GM21381 (cell line): ENCODE measurements around the gene C17orf78.
"Not testable (repeated sequence)": the region's sequence is repeated elsewhere in the genome, so short reads cannot be mapped to it uniquely, and the experiment has no call there.

ENCODE experiments used
- ATAC-seq: cut with Tn5 transposase; IDR thresholded peaks from one replicate; pipeline ENCODE4 v1.9.1; 2021; ENCODE audit warnings: mild to moderate bottlenecking, moderate library complexity; ENCODE audit not compliant: unreplicated experiment

C17orf78 gene

GRCh38 chr17:37375706-37376105 is at the start of gene C17orf78:
C17orf78 (plus strand) TSS chr17:37375985; CDS start chr17:37376093, 108 bp downstream.
- no peak for ATAC-seq

- no peak for ATAC-seq
Measured at GRCh38 chr17:37327341-37328090, 48.3 kb upstream of the C17orf78 start.

GRCh38 chr17:37338847-37339246 is 36.9 kb upstream of the C17orf78 start:
- no peak for ATAC-seq

- ATAC-seq = no peak
Measured at GRCh38 chr17:37339321-37339720, 36.5 kb upstream of the C17orf78 start.

- no peak for ATAC-seq
Measured at GRCh38 chr17:37340804-37341203, 35.0 kb upstream of the C17orf78 start.

GRCh38 chr17:37342589-37342988 is 33.2 kb upstream of the C17orf78 start:
- no peak for ATAC-seq

GRCh38 chr17:37344519-37344918 is 31.3 kb upstream of the C17orf78 start:
- ATAC-seq = no peak

GRCh38 chr17:37346863-37347402 is 28.9 kb upstream of the C17orf78 start:
- not testable (repeated sequence) for ATAC-seq

GRCh38 chr17:37356796-37357569 is 18.8 kb upstream of the C17orf78 start:
- ATAC-seq = not testable (repeated sequence)

- ATAC-seq = peak; percentile 6
Measured at GRCh38 chr17:37358098-37358829, 17.5 kb upstream of the C17orf78 start.

- peak; percentile 91 for ATAC-seq
Measured at GRCh38 chr17:37358830-37359681, 16.7 kb upstream of the C17orf78 start.

- ATAC-seq = no peak
Measured at GRCh38 chr17:37359682-37360188, 16.1 kb upstream of the C17orf78 start.

GRCh38 chr17:37360632-37361031 is 15.2 kb upstream of the C17orf78 start:
- no peak for ATAC-seq

- no peak for ATAC-seq
Measured at GRCh38 chr17:37361543-37361942, 14.2 kb upstream of the C17orf78 start.

- ATAC-seq = no peak
Measured at GRCh38 chr17:37365589-37365988, 10.2 kb upstream of the C17orf78 start.

GRCh38 chr17:37368577-37368976 is 7.2 kb upstream of the C17orf78 start:
- no peak for ATAC-seq

GRCh38 chr17:37373530-37374159 is 2.1 kb upstream of the C17orf78 start:
- peak; percentile 64 for ATAC-seq

GRCh38 chr17:37382056-37382455 is 6.3 kb downstream of the C17orf78 start:
- no peak for ATAC-seq

- no peak for ATAC-seq
Measured at GRCh38 chr17:37384560-37385149, 8.9 kb downstream of the C17orf78 start.
